Panc1 (cell line): ENCODE results near the gene SPOUT1. TPM values are rescaled to one million over a fixed set of nuclear protein-coding genes. Genes with fewer than 3 reads are reported as not detected.

Experiments
- total RNA-seq: library from RNA; stranded (reverse); gene quantifications from one replicate; pipeline ENCODE4 v1.2.1, GENCODE V29; 2021; ENCODE audit not compliant: unreplicated experiment

Gene SPOUT1
- total RNA-seq, 1 experiment from 2014 or later: 38.4 TPM

Other genes starting within 250 kb of the SPOUT1 start
- 78.1 TPM for gene DYNC2I2, start 172.9 kb downstream of the SPOUT1 start, total RNA-seq
- 422 TPM for gene SET, start 140.6 kb downstream of the SPOUT1 start, total RNA-seq
- 19.9 TPM for gene PKN3, start 127.3 kb downstream of the SPOUT1 start, total RNA-seq
- 39.3 TPM for gene ZDHHC12, start 105.7 kb downstream of the SPOUT1 start, total RNA-seq
- 16.2 TPM for gene ZER1, start 57.9 kb downstream of the SPOUT1 start, total RNA-seq
- gene TBC1D13, start 42.5 kb downstream of the SPOUT1 start, total RNA-seq: 21.3 TPM
- 39.9 TPM for gene ENDOG, start 11.3 kb downstream of the SPOUT1 start, total RNA-seq
- gene KYAT1, start 52.2 kb upstream of the SPOUT1 start, total RNA-seq: 6.1 TPM
- gene LRRC8A, start 52.3 kb upstream of the SPOUT1 start, total RNA-seq: 16.4 TPM
- gene PHYHD1, start 91.2 kb upstream of the SPOUT1 start, total RNA-seq: not detected
- gene DOLK, start 117.8 kb upstream of the SPOUT1 start, total RNA-seq: 20.0 TPM
- gene NUP188, start 117.9 kb upstream of the SPOUT1 start, total RNA-seq: 69.9 TPM
- gene SH3GLB2, start 198.5 kb upstream of the SPOUT1 start, total RNA-seq: 68.3 TPM
- 23.0 TPM for gene MIGA2, start 206.8 kb upstream of the SPOUT1 start, total RNA-seq